GM13977 (cell line): ENCODE results near the gene NFYA.
A peak's percentile ranks its signal among the peaks of the same experiment; 100 is the strongest.

Source experiments
- DNase-seq: peaks from one replicate; pipeline ENCODE4 v3.0.0; 2012; ENCODE audit warnings: low spot score
- CTCF ChIP-seq: IDR thresholded peaks from 2 replicates; pipeline ENCODE4 v1.5.1; 2012; ENCODE audit warnings: mild to moderate bottlenecking, control low read depth; ENCODE audit not compliant: insufficient read depth; ENCODE audit errors: extremely low read depth, missing control alignments
- in situ Hi-C: fragments of 300-500 bp; cut with MboI; formaldehyde crosslinking; loops from one replicate; pipeline ENCODE4 v1.12.0; 2022; ENCODE audit warnings: low sequenced_read_pairs, low pct_unique_long_range_greater_than_20kb, mixed read lengths, inconsistent platforms; ENCODE audit not compliant: unreplicated experiment

NFYA gene

GRCh38 chr6:41083072-41083471 lies 10.3 kb downstream of the NFYA start:
- no peak for TF ChIP-seq CTCF
- no peak for DNase-seq
- in situ Hi-C loops: loop anchor here (25.0 kb wide), 1 partner anchor 229 kb away; no protein-coding TSS in a partner anchor

GRCh38 chr6:41085182-41085581 lies 12.4 kb downstream of the NFYA start:
- in situ Hi-C loops: loop anchor here (25.0 kb wide), 1 partner anchor 227 kb away; no protein-coding TSS in a partner anchor
- DNase-seq: no peak
- no peak for TF ChIP-seq CTCF

GRCh38 chr6:41088451-41088850 lies 15.7 kb downstream of the NFYA start:
- DNase-seq: no peak
- no peak for TF ChIP-seq CTCF
- in situ Hi-C loops: loop anchor here (25.0 kb wide), 1 partner anchor 224 kb away; no protein-coding TSS in a partner anchor

- TF ChIP-seq CTCF: no peak
- in situ Hi-C loops: loop anchor here (25.0 kb wide), 1 partner anchor 221 kb away; no protein-coding TSS in a partner anchor
- DNase-seq: no peak
Measured at GRCh38 chr6:41090841-41091761, 18.3 kb downstream of the NFYA start.

GRCh38 chr6:41092421-41093140 lies 19.8 kb downstream of the NFYA start:
- in situ Hi-C loops: loop anchor here (25.0 kb wide), 1 partner anchor 220 kb away; no protein-coding TSS in a partner anchor
- peak; percentile 35 for DNase-seq
- TF ChIP-seq CTCF: peak; percentile 47

- no peak for DNase-seq
- in situ Hi-C loops: loop anchor here (25.0 kb wide), 1 partner anchor 219 kb away; no protein-coding TSS in a partner anchor
- no peak for TF ChIP-seq CTCF
Measured at GRCh38 chr6:41093729-41094128, 21.0 kb downstream of the NFYA start.
